HG03097 (cell line): Measurements from ENCODE around the gene ZNF142.

Experiments used
- ATAC-seq: cut with Tn5 transposase; IDR thresholded peaks from one replicate; pipeline ENCODE4 v1.9.1; 2021; ENCODE audit not compliant: unreplicated experiment, low FRiP score

Gene ZNF142

DNA sequence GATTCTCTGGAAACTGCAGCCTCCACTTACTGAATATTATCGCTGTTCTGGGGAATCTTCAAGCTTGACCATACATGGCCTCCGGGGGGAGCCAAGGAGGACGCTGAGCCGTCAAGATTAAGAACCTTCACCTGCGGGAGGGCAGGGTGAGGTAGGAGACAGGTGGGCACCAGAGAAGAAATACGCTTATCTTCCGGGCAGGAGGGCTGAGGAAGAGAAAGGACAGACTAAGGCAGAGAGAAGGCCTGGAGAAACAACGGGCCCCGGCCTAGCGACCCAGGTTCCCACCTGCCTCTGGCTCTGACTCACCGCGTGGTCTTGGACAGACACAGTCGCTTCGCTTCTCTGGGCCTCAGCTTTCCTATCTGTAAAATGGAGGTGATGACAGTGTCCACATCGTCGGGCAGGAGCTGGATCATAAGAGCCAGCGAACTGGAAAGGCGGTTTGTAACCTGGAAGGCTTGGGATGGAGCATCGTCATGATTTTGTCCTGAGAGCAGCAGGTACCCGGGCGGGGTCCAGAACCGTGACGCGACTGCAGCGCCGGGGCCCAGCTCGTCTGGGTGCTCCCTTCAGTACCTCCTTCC, 659 bp downstream of the ZNF142 start:
- peak; percentile 17 for ATAC-seq

GRCh38 chr2:218655751-218656150, 3.7 kb downstream of the ZNF142 start:
- ATAC-seq: no peak

DNA sequence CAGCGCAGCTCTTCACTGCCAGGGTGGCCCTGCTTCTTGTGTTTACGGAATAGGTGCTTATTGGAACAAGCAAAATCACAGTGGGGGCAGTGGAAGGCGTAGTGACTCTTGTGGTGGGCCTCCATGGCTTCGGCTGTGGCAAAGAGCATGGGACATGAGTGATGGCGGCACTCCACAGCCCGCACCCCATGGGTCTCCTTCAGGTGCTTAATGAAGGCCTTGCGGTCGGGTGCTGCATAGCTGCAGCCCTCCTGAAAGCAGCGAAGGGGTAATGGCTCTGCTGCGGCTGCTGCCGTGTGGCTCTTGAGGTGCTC, 10.7 kb downstream of the ZNF142 start:
- ATAC-seq: no peak

DNA sequence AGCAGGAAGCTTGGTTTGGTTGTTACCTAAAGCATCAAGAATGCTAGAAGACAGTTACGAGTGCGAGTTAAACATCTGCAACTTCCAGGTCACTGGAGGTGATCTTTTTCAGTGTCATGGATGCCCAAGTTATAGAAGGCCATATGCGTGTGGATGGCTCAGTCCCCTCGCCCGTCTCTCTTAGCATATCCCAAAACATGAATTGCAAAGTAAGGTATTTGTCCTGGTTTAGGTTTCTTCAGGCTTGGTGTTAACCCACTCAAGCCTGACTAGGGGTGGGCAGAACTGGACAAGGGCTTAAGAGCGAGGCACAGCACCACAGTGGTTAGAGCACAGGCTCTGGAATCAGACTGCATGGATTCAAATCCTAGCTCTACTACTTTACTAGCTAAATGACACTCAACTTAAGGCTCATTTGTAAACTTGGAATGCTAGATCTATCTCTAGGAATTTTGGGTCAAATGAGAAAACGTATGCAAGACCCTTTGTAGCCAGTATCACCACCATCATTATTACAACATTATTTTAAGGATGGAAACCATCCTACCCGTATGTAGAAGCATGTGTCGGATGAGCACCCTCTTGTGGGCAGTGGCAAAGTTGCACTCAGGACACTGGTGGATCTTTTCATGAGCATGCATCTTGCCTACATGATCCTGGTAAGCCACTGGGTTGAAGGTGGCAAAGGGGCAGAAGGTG, 11.2 kb downstream of the ZNF142 start:
- no peak for ATAC-seq

GRCh38 chr2:218645126-218645525, 14.3 kb downstream of the ZNF142 start:
- ATAC-seq: no peak

GRCh38 chr2:218644721-218645120, 14.7 kb downstream of the ZNF142 start:
- no peak for ATAC-seq

GRCh38 chr2:218643751-218644310, 15.6 kb downstream of the ZNF142 start:
- no peak for ATAC-seq

DNA sequence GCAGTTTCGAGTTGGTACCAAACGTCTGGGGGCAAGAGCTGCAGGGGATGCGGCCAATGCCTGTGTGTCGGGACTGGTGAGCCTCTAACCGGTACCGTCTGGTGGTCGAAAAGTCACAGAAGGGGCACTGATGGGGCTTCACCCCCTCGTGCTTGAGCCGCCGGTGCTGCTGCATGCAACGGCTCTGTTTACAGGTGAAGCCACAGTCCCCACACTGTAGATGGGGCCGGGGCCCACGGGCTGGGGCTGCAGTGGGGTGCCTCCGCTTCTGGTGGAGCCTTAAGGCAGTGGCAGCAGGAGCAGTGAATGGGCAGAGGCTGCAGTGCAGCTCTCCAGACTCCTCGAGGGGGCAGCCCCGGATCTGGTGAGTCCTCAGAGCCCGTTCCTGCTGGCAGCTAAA, 16.6 kb downstream of the ZNF142 start:
- no peak for ATAC-seq

- ATAC-seq: no peak
Observed at GRCh38 chr2:218642121-218642656, 17.2 kb downstream of the ZNF142 start.

GRCh38 chr2:218638372-218638771, 21.1 kb downstream of the ZNF142 start:
- ATAC-seq: no peak

- ATAC-seq: no peak
Observed at GRCh38 chr2:218635719-218636118, 23.7 kb downstream of the ZNF142 start.

- no peak for ATAC-seq
Observed at GRCh38 chr2:218631837-218632236, 27.6 kb downstream of the ZNF142 start.

- no peak for ATAC-seq
Observed at GRCh38 chr2:218627939-218628338, 31.5 kb downstream of the ZNF142 start.

DNA sequence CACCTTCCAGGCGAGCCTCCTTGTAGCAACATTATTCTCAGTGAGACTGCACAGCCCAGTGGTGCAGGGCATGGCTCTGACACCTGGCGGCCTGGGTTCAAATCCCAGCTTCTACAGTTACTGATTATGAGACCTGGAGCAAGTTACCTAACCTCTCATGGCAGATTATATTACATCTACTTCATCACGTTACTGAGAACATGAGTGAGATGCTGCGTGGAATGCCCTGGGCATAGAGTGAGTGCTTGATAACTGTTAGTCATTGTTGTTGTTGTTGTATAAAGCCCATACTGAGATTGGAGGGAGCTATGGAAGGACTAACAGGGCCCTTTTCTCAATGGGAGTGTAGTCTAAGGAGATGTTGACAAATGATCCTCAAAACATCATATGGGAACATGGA, 33.1 kb downstream of the ZNF142 start:
- no peak for ATAC-seq

DNA sequence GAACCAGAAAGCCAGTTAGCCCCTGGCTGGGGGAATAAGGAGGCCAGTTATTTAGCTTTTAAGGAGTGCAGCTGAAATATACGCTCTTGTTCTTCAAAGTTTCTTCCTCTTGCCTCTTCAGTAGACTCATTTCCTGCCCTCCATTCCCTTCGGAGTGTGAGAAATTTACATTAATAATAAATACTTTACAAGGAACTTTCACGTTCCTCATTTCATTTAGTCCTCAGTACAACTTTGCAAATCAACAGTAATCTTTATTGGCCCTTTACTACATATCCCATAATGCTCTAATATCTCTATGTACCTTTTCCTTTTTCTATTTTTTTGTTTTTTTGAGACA, 36.1 kb downstream of the ZNF142 start:
- no peak for ATAC-seq

GRCh38 chr2:218622606-218623365, 36.6 kb downstream of the ZNF142 start:
- no peak for ATAC-seq

DNA sequence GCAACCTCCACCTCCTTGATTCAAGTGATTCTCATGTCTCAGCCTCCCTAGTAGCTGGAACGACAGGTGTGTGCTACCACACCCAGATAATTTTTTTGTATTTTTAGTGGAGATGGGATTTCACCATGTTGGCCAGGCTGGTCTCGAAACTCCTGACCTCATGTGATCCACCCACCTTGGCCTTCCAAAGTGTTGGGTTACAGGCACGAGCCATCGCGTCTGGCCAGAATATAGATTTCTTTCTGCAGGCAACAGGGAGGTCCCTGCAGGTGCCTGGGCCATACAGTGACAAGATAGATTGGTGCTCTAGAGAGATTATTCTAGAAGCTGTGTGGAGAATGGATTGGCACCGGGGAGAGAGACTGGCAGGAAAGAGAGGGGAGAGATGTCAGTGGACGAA, 38.4 kb downstream of the ZNF142 start:
- no peak for ATAC-seq

DNA sequence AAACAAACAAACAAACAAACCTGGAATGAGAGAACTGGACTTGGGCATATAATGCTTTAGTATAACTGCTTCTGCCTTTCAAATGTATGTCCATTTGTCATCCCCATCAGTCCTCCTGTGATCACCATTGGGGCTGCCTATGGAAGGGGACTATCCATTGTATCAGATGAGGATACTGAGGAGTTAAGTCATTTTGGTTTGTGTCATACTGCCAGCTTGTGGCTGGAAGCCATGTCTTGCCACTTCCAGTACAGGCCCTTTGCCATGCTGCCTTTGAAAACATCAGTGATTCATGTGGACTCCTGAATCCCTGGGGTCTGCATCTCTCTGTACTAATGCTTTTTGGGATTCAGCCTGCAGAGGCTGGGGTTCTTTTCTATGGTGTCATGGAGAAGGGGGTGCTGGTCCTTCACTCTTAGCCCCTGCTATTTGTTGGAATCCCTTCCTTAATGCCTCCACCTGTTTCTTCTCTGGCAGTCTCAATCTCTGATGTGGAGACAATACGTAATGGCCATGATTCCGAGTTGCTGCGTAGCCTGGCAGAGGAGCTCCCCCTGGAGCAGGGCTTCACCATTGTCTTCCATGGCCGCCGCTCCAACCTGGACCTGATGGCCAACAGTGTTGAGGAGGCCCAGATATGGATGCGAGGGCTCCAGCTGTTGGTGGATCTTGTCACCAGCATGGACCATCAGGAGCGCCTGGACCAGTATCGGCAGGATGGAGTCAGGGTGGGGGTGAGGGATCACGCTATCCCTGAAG, 41.1 kb downstream of the ZNF142 start:
- no peak for ATAC-seq

DNA sequence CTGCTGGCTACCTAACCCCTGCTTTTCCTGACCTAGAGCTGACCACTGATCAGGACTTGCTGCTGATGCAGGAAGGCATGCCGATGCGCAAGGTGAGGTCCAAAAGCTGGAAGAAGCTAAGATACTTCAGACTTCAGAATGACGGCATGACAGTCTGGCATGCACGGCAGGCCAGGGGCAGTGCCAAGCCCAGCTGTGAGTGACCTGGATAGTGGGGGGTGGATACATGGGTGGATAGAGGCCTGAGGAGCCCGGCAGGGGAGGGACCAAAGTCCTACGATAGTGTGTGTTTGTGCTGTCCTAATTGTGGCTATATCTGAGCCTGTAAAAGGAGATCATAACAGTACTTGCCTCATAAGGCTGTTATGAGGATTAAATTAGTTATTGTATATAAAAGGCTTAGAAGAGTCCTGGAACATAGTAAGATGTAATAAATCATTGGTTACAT, 43.5 kb downstream of the ZNF142 start:
- no peak for ATAC-seq

DNA sequence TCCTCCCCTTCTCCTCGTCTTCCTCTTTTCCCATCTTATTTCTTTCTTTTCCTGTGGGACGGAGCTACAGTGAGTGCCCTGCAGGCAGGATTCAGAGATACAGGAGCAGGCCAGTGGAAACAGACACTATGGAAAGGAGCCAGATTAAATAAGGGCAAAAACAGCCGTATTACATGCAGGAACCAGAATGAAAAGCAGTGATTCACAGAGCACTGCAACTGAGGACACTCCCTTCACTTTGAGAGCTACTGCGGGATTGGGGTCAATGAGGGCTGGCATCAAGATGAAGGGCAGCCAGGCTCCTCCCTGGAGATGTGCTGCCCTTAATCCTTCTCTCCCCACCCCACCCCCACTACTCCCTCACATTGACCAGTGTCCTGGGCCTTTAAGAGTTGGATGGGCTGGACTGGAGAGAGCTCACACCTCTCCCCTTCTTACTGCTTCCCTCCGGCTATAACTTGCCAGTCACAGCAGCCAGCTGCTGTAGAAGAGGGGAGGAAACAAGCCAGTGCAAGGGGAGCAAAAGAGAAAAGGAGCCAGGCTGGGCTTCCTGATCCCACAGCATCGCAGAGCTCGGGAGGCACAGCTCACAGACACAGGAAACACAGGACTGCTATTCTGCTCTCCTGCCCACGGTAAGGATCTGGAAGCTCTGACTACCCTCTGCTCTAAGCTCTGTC, 51.8 kb downstream of the ZNF142 start, which contains the start of gene PLCD4:
Gene PLCD4 (plus strand): TSS at position 464 of the 680 bp plus-strand sequence. CDS start 7,841 bp downstream, outside the sequence.
- no peak for ATAC-seq
